Right atrium auricular region (tissue), 2 donors: ENCODE results near the gene EYA2. TPM values are rescaled to one million over a fixed set of nuclear protein-coding genes. Genes with fewer than 3 reads are reported as not detected.

Source experiments
- DNase-seq: peaks from one replicate; pipeline ENCODE4 v3.0.0-alpha.2; 2019; ENCODE audit warnings: low spot score
- H3K27ac ChIP-seq, 2 donors: fragments of 200-600 bp; sonication (generic); 1 replicate in 1 of 2; 2 replicates in 1 of 2; pipeline ENCODE4 v1.5.1; 2016 to 2019
- H3K27me3 ChIP-seq, 2 donors: fragments of 200-600 bp; sonication (generic); one replicate each; pipeline versions ENCODE4 v1.5.1 to v1.6.0; 2017 to 2019
- H3K36me3 ChIP-seq: fragments of 200-600 bp; sonication (generic); one replicate; pipeline ENCODE4 v1.5.1; 2016
- H3K4me1 ChIP-seq, 2 donors: fragments of 200-600 bp; sonication (generic); one replicate each; pipeline versions ENCODE4 v1.5.1 to v1.6.0; 2017 to 2019
- H3K4me3 ChIP-seq, 2 donors: fragments of 200-600 bp; sonication (generic); 1 replicate in 1 of 2; 2 replicates in 1 of 2; pipeline ENCODE4 v1.5.1; 2017 to 2019; ENCODE audit warnings: mild to moderate bottlenecking in 1 of 2, moderate library complexity in 1 of 2
- H3K9me3 ChIP-seq, 2 donors: fragments of 200-600 bp; sonication (generic); one replicate each; pipeline ENCODE4 v1.5.1; 2019
- CTCF ChIP-seq, 2 donors: fragments of 200-600 bp; sonication (generic); IDR thresholded peaks; one replicate each; pipeline ENCODE4 v1.5.1; 2019; ENCODE audit warnings: antibody characterized with exemption in 2 of 2
- total RNA-seq, 2 donors: library from RNA; depleted of rRNA; stranded (reverse); fragments of >200 nt; gene quantifications; one replicate each; pipeline ENCODE4 v1.1.0, GENCODE V29; 2016

Gene EYA2
- total RNA-seq, 2 donors from 2014 or later: 0.30 to 2.6 TPM

- DNase-seq: no peak
- H3K9me3 ChIP-seq: no peaks in the 10 kb centered on the region
- H3K27me3 ChIP-seq: no peaks in the 10 kb centered on the region
- H3K4me1 ChIP-seq: no peaks in the 10 kb centered on the region
- no peak overlapping the region for H3K4me3 ChIP-seq
- no peaks in the 10 kb centered on the region for H3K36me3 ChIP-seq
- no peak overlapping the region for H3K27ac ChIP-seq
- no peak for TF ChIP-seq CTCF (IDR thresholded peaks at IDR 0.05)
Measured at GRCh38 chr20:47020231-47020630, 125.6 kb downstream of the EYA2 start.

DNA sequence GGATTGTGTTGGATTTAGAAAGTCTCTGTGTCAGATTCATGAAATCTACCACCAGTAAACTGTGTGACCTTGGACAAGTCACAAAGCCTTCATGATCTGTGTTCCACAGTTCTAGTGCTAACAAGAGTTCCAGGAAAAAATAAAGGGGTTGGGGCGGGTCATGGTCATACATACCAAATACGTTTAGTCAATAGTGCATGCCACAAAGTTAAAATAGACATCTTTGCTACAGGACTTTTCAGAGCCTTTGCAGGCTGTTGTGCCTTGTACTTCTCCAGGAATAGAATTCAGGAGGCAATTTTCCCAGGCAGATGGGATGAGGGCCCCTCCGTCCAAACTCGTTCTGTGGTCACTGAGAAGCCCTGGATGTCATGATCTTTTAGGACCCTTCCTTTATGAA lies 127.2 kb downstream of the EYA2 start:
- no peaks in the 10 kb centered on the region for H3K9me3 ChIP-seq
- TF ChIP-seq CTCF (IDR thresholded peaks at IDR 0.05): no peak
- no peak for DNase-seq
- H3K36me3 ChIP-seq: no peaks in the 10 kb centered on the region
- H3K4me1 ChIP-seq: no peaks in the 10 kb centered on the region
- H3K4me3 ChIP-seq: no peak overlapping the region
- H3K27ac ChIP-seq: no peak overlapping the region
- no peaks in the 10 kb centered on the region for H3K27me3 ChIP-seq

- TF ChIP-seq CTCF (IDR thresholded peaks at IDR 0.05): no peak
- H3K4me1 ChIP-seq: no peaks in the 10 kb centered on the region
- peaks cover 0 to 10% of the 10 kb centered on the region in 2 donors for H3K9me3 ChIP-seq
- no peaks in the 10 kb centered on the region for H3K36me3 ChIP-seq
- H3K27me3 ChIP-seq: no peaks in the 10 kb centered on the region
- H3K27ac ChIP-seq: no peak overlapping the region
- no peak overlapping the region for H3K4me3 ChIP-seq
- DNase-seq: no peak
Measured at GRCh38 chr20:47024461-47024937, 129.9 kb downstream of the EYA2 start.

GRCh38 chr20:47027042-47027441 lies 132.4 kb downstream of the EYA2 start:
- no peak for DNase-seq
- Histone ChIP-seq H3K9me3 (peaks cover 0 to 10% of the 10 kb centered on the region in 2 donors), H3K27me3 (no peaks in the 10 kb centered on the region), H3K4me3 (no peak overlapping the region), H3K27ac (no peak overlapping the region), H3K36me3 (no peaks in the 10 kb centered on the region), H3K4me1 (peaks cover 0 to 8% of the 10 kb centered on the region in 2 donors)
- TF ChIP-seq CTCF (IDR thresholded peaks at IDR 0.05): no peak

GRCh38 chr20:47027456-47027855 lies 132.8 kb downstream of the EYA2 start:
- peaks cover 0 to 10% of the 10 kb centered on the region in 2 donors for H3K9me3 ChIP-seq
- no peak overlapping the region for H3K4me3 ChIP-seq
- H3K4me1 ChIP-seq: peaks cover 0 to 8% of the 10 kb centered on the region in 2 donors
- DNase-seq: no peak
- no peaks in the 10 kb centered on the region for H3K27me3 ChIP-seq
- H3K27ac ChIP-seq: no peak overlapping the region
- no peak for TF ChIP-seq CTCF (IDR thresholded peaks at IDR 0.05)
- H3K36me3 ChIP-seq: no peaks in the 10 kb centered on the region

GRCh38 chr20:47028487-47028886 lies 133.8 kb downstream of the EYA2 start:
- Histone ChIP-seq H3K36me3 (no peaks in the 10 kb centered on the region), H3K27ac (no peak overlapping the region), H3K27me3 (no peaks in the 10 kb centered on the region), H3K4me1 (peaks cover 0 to 8% of the 10 kb centered on the region in 2 donors), H3K4me3 (no peak overlapping the region), H3K9me3 (peaks cover 0 to 10% of the 10 kb centered on the region in 2 donors)
- DNase-seq: no peak
- no peak for TF ChIP-seq CTCF (IDR thresholded peaks at IDR 0.05)
